Suprapubic skin (tissue), 4 donors: ENCODE data around the gene PTS. TPM values are rescaled to one million over a fixed set of nuclear protein-coding genes. Genes with fewer than 3 reads are reported as not detected.
A peak's percentile ranks its signal among the peaks of the same experiment; 100 is the strongest.

Source experiments
- DNase-seq, 2 donors: peaks; one replicate each; pipeline ENCODE4 v3.0.0-alpha.2; 2019; ENCODE audit warnings: low spot score in 2 of 2
- H3K27ac ChIP-seq: fragments of 200-600 bp; sonication (generic); one replicate; pipeline ENCODE4 v1.5.1; 2019
- H3K27me3 ChIP-seq: fragments of 200-600 bp; sonication (generic); one replicate; pipeline ENCODE4 v1.5.1; 2019
- H3K36me3 ChIP-seq: fragments of 200-600 bp; sonication (generic); one replicate; pipeline ENCODE4 v1.5.1; 2019
- H3K4me1 ChIP-seq: fragments of 200-600 bp; sonication (generic); one replicate; pipeline ENCODE4 v1.5.1; 2019
- H3K4me3 ChIP-seq: fragments of 200-600 bp; sonication (generic); one replicate; pipeline ENCODE4 v1.5.1; 2019; ENCODE audit warnings: mild to moderate bottlenecking
- H3K9me3 ChIP-seq: fragments of 200-600 bp; sonication (generic); one replicate; pipeline ENCODE4 v1.5.1; 2019
- CTCF ChIP-seq, 2 donors: fragments of 200-600 bp in 1 of 2; fragments of 450-650 bp in 1 of 2; sonication (generic) in 1 of 2; IDR thresholded peaks; one replicate each; pipeline ENCODE4 v1.5.1; 2016 to 2019; ENCODE audit warnings: antibody characterized with exemption in 2 of 2, mild to moderate bottlenecking in 1 of 2, moderate library complexity in 1 of 2
- EP300 ChIP-seq: sonication (generic); formaldehyde crosslinking; IDR thresholded peaks from one replicate; pipeline ENCODE4 v1.6.1; 2017; ENCODE audit warnings: antibody characterized with exemption
- POLR2A ChIP-seq, 2 donors: fragments of 450-650 bp; IDR thresholded peaks; one replicate each; pipeline ENCODE4 v1.6.1; 2017; ENCODE audit warnings: antibody characterized with exemption in 2 of 2, mild to moderate bottlenecking in 2 of 2, moderate library complexity in 2 of 2
- POLR2AphosphoS5 ChIP-seq, 3 donors: sonication (generic); formaldehyde crosslinking; IDR thresholded peaks; one replicate each; pipeline ENCODE4 v1.6.1; 2017; ENCODE audit warnings: antibody characterized with exemption in 3 of 3
- WGBS: methylation state at CpG from one replicate; pipeline ENCODE4 v1.1.5; 2018; 5-methylcytosine and 5-hydroxymethylcytosine counted together
- total RNA-seq, 4 donors: library from RNA; depleted of rRNA; stranded (reverse); fragments of >200 nt; gene quantifications; one replicate each; pipeline ENCODE4 v1.1.0, GENCODE V29; 2016

PTS gene
- total RNA-seq, 4 donors from 2014 or later: 22.1 to 39.2 (median 32.5) TPM

GRCh38 chr11:112227471-112227870, 1.2 kb downstream of the PTS start:
- no peak for TF ChIP-seq POLR2AphosphoS5 (IDR thresholded peaks at IDR 0.05)
- no peak for TF ChIP-seq CTCF (IDR thresholded peaks at IDR 0.05)
- no peak for TF ChIP-seq EP300
- TF ChIP-seq POLR2A (IDR thresholded peaks at IDR 0.05): no peak
- DNase-seq: no peak
- H3K4me1 ChIP-seq: peaks cover 22% of the 10 kb centered on the region
- no peaks in the 10 kb centered on the region for H3K27me3 ChIP-seq
- H3K27ac ChIP-seq: peak overlapping the region; percentile 94
- H3K36me3 ChIP-seq: peaks cover 19% of the 10 kb centered on the region
- H3K4me3 ChIP-seq: peak overlapping the region; percentile 80
- WGBS: 54% methylated on average over 4 of the region's 4 CpGs
- H3K9me3 ChIP-seq: no peaks in the 10 kb centered on the region

GRCh38 chr11:112228706-112229105, 2.5 kb downstream of the PTS start:
- Histone ChIP-seq H3K27ac (no peak overlapping the region), H3K9me3 (no peaks in the 10 kb centered on the region), H3K4me1 (peaks cover 18% of the 10 kb centered on the region), H3K4me3 (no peak overlapping the region), H3K27me3 (no peaks in the 10 kb centered on the region), H3K36me3 (peaks cover 28% of the 10 kb centered on the region)
- WGBS: 87% methylated on average over 2 of the region's 2 CpGs
- TF ChIP-seq POLR2AphosphoS5 (IDR thresholded peaks at IDR 0.05) (no peak), POLR2A (IDR thresholded peaks at IDR 0.05) (no peak), CTCF (IDR thresholded peaks at IDR 0.05) (no peak), EP300 (no peak)
- no peak for DNase-seq

GRCh38 chr11:112229159-112229558, 2.9 kb downstream of the PTS start:
- no peak for DNase-seq
- Histone ChIP-seq H3K4me3 (no peak overlapping the region), H3K27ac (no peak overlapping the region), H3K4me1 (peaks cover 18% of the 10 kb centered on the region), H3K9me3 (no peaks in the 10 kb centered on the region), H3K27me3 (no peaks in the 10 kb centered on the region), H3K36me3 (peaks cover 32% of the 10 kb centered on the region)
- 92% methylated on average over 7 of the region's 7 CpGs for WGBS
- TF ChIP-seq POLR2AphosphoS5 (IDR thresholded peaks at IDR 0.05) (no peak), POLR2A (IDR thresholded peaks at IDR 0.05) (no peak), EP300 (no peak), CTCF (IDR thresholded peaks at IDR 0.05) (no peak)

- Histone ChIP-seq H3K4me1 (peaks cover 18% of the 10 kb centered on the region), H3K27ac (no peak overlapping the region), H3K9me3 (no peaks in the 10 kb centered on the region), H3K4me3 (no peak overlapping the region), H3K27me3 (no peaks in the 10 kb centered on the region), H3K36me3 (peaks cover 34% of the 10 kb centered on the region)
- WGBS: 45% methylated on average over 3 of the region's 3 CpGs
- TF ChIP-seq POLR2AphosphoS5 (IDR thresholded peaks at IDR 0.05): no peak
- no peak for TF ChIP-seq EP300
- no peak for TF ChIP-seq POLR2A (IDR thresholded peaks at IDR 0.05)
- no peak for TF ChIP-seq CTCF (IDR thresholded peaks at IDR 0.05)
- no peak for DNase-seq
These were observed 3.7 kb downstream of the PTS start for GRCh38 chr11:112229746-112230433.

- DNase-seq: no peak
- H3K4me1 ChIP-seq: peaks cover 14% of the 10 kb centered on the region
- H3K9me3 ChIP-seq: no peaks in the 10 kb centered on the region
- no peak overlapping the region for H3K4me3 ChIP-seq
- H3K27ac ChIP-seq: no peak overlapping the region
- 76% methylated on average over 2 of the region's 2 CpGs for WGBS
- peaks cover 55% of the 10 kb centered on the region for H3K36me3 ChIP-seq
- no peaks in the 10 kb centered on the region for H3K27me3 ChIP-seq
- no peak for TF ChIP-seq POLR2A (IDR thresholded peaks at IDR 0.05)
- TF ChIP-seq POLR2AphosphoS5 (IDR thresholded peaks at IDR 0.05): no peak
- TF ChIP-seq EP300: no peak
- TF ChIP-seq CTCF (IDR thresholded peaks at IDR 0.05): no peak
These were observed 5.7 kb downstream of the PTS start for GRCh38 chr11:112231952-112232351.
